ENCODE data around the gene CNN1. TPM values are rescaled to one million over a fixed set of nuclear protein-coding genes. Genes with fewer than 3 reads are reported as not detected.

CNN1 gene
- total and polyA plus RNA-seq, 9 of the 15 experiments (the other 6 are each of a cell fraction or from before 2014, with no cell fraction given) = 0.23 to 10.6 (median 5.2) TPM

DNA sequence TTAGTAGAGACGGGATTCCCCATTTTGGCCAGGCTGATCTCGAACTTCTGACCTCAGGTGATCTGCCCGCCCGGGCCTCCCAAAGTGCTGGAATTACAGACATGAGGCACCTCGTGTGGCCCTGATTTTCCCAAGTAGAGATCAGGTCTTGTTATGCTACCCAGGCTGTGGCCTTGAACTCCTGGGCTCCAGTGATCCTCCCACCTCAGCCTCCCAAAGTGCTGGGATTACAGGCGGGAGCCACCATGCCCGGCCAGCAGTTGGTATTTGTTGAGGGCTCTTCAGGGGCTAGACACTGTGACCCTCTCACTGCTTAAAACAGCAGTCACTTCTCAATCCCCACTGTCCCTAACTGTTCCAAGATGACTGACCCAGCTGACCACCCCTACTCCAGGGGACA lies 49.3 kb upstream of the CNN1 start (continued):
- no peak for TF ChIP-seq TARDBP (IDR thresholded peaks at IDR 0.05)

DNA sequence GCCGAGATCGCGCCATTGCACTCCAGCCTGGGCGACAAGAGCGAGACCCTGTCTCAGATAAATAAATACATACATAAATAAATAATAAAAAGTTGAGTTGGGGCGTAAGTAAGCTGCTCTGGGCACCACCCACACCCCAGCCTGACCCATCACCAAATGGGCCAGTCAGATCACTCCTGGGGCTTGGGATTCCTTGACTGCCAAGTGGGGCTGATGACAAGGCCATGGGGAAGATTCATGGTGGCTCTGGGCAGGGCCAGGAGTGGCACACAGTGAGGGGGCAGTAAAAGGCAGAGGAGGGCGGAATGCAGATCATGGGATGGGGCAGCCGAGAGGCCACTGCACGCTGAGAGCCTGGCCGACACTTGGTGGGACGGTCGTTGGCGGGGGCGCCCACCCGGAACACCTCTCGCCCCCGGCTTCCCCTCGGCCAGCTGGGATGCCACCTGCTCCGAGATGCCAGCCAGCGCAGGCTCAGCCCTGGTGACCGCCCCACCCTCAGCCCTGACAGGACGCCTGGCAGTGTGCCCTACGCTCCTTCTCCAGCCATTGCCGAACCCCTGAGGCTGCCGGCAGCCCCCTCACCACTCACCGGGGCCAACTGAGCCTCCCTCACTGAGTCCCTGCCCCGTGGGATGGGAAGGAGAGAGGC lies 43.9 kb upstream of the CNN1 start:
- peaks cover 11% of the 10 kb centered on the region; the same call in 2 of the 3 replicates for H3K36me3 ChIP-seq (ENCODE audit: control insufficient read depth, insufficient read depth, low read length)
- DNase-seq (ENCODE audit: extremely low read depth in 1 of 4, low spot score in 3 of 4) (no peak), ATAC-seq (no peak), FAIRE-seq (no peak)
- no peaks in the 10 kb centered on the region for H3K9me1 ChIP-seq (ENCODE audit: control insufficient read depth, insufficient read depth, low read length)
- H3K27me3 ChIP-seq (ENCODE audit: control insufficient read depth in 2 of 2, insufficient read depth in 2 of 2, low read length in 2 of 2) = no peaks in the 10 kb centered on the region
- peaks cover 7 to 34% of the 10 kb centered on the region in 2 experiments; a peak in 4 of 5 replicates for H3K4me1 ChIP-seq (replicated peaks in 1 of 2; ENCODE audit: control insufficient read depth in 2 of 2, insufficient read depth in 2 of 2, low read length in 2 of 2)
- peak overlapping the region in 1 of 2 experiments; percentile 52; a peak in 1 of 4 replicates for H3K9ac ChIP-seq (ENCODE audit: insufficient read depth in 1 of 2, low read depth in 2 of 2, low read length in 2 of 2)
- intact Hi-C loops (cut with micrococcal nuclease) (loop anchor here (5.0 kb wide), 1 partner anchor 43 kb away; the partner anchor contains the start of gene CNN1), in situ Hi-C loops (cut with MboI) (loop anchor here (5.0 kb wide), 1 partner anchor 93 kb away; no protein-coding TSS in a partner anchor)
- H4K20me1 ChIP-seq (replicated peaks; ENCODE audit: control insufficient read depth, insufficient read depth, low read length) = peaks cover 4% of the 10 kb centered on the region; the same call in 1 of the 2 replicates
- no TSS peak for BruUV-seq (replicated peaks)
- TF ChIP-seq, protein P1, sequence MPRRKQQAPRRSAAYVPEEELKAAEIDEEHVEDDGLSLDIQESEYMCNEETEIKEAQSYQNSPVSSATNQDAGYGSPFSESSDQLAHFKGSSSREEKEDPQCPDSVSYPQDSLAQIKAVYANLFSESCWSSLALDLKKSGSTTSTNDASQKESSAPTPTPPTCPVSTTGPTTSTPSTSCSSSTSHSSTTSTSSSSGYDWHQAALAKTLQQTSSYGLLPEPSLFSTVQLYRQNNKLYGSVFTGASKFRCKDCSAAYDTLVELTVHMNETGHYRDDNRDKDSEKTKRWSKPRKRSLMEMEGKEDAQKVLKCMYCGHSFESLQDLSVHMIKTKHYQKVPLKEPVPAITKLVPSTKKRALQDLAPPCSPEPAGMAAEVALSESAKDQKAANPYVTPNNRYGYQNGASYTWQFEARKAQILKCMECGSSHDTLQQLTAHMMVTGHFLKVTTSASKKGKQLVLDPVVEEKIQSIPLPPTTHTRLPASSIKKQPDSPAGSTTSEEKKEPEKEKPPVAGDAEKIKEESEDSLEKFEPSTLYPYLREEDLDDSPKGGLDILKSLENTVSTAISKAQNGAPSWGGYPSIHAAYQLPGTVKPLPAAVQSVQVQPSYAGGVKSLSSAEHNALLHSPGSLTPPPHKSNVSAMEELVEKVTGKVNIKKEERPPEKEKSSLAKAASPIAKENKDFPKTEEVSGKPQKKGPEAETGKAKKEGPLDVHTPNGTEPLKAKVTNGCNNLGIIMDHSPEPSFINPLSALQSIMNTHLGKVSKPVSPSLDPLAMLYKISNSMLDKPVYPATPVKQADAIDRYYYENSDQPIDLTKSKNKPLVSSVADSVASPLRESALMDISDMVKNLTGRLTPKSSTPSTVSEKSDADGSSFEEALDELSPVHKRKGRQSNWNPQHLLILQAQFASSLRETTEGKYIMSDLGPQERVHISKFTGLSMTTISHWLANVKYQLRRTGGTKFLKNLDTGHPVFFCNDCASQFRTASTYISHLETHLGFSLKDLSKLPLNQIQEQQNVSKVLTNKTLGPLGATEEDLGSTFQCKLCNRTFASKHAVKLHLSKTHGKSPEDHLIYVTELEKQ (CRISPR knock-in tag; IDR thresholded peaks at IDR 0.05) = no peak
- TF ChIP-seq, protein P2, sequence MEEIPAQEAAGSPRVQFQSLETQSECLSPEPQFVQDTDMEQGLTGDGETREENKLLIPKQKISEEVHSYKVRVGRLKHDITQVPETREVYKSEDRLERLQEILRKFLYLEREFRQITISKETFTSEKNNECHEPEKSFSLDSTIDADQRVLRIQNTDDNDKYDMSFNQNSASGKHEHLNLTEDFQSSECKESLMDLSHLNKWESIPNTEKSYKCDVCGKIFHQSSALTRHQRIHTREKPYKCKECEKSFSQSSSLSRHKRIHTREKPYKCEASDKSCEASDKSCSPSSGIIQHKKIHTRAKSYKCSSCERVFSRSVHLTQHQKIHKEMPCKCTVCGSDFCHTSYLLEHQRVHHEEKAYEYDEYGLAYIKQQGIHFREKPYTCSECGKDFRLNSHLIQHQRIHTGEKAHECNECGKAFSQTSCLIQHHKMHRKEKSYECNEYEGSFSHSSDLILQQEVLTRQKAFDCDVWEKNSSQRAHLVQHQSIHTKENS (CRISPR knock-in tag; IDR thresholded peaks at IDR 0.05) = no peak
- TF ChIP-seq POLR2H (tag; IDR thresholded peaks at IDR 0.05; ENCODE audit: low read depth) = no peak
- TF ChIP-seq RBFOX2 (IDR thresholded peaks at IDR 0.05; ENCODE audit: low read depth, low read length) = 0 out of 2 replicates have a peak, but pooled peaks have one; percentile 15
- TF ChIP-seq KAT8 (IDR thresholded peaks at IDR 0.05; ENCODE audit: low read depth) = no peak
- TF ChIP-seq MEF2A (IDR thresholded peaks at IDR 0.05; ENCODE audit: control insufficient read depth, low read depth, low read length) = no peak
- no peak for TF ChIP-seq PURB (CRISPR knock-in tag; IDR thresholded peaks at IDR 0.05; ENCODE audit: low read depth)
- H3K79me2 ChIP-seq (ENCODE audit: control insufficient read depth, insufficient read depth, low read length) = no peaks in the 10 kb centered on the region
- ChIA-PET POLR2A (interaction anchor here (0.6 to 1.4 kb wide), 2 partner anchors 94 to 120 kb away, joined by 3 to 5 read pairs; partner anchors contain the start of gene SWSAP1), CTCF (ENCODE audit: low intra/inter-chr PET ratio) (interaction anchor here (1.4 kb wide), 1 partner anchor 13 kb away, joined by 4 read pairs; no protein-coding TSS in a partner anchor)
- no peaks in the 10 kb centered on the region for H3K9me3 ChIP-seq (replicated peaks; ENCODE audit: control insufficient read depth, insufficient read depth, low read depth, low read length)
- no peak overlapping the region for H3K4me2 ChIP-seq (ENCODE audit: insufficient read depth, low read length)
- H3K4me3 ChIP-seq = no peak overlapping the region
- WGBS (ENCODE audit: insufficient coverage, low coverage, missing lambda C conversion rate) = 94% methylated on average over 19 of the region's 27 CpGs
- no peak overlapping the region for H2AFZ ChIP-seq (ENCODE audit: low read depth, low read length)
- H3K27ac ChIP-seq (ENCODE audit: extremely low read depth, low read depth, low read length) = no peak overlapping the region
